T47D (cell line): ENCODE results near the gene TNXB.
A peak's percentile ranks its signal among the peaks of the same experiment; 100 is the strongest.

ENCODE experiments used
- DNase-seq, 2 experiments: peaks; one replicate each; pipeline versions ENCODE4 v3.0.0 to v3.0.0-alpha.2; 2011 to 2012; ENCODE audit warnings: low read depth in 1 of 2, low spot score in 1 of 2
- JUND ChIP-seq: IDR thresholded peaks from 2 replicates; pipeline ENCODE4 v1.6.1; 2012; ENCODE audit warnings: low read depth
- in situ Hi-C: cut with HindIII; loops from 2 replicates; pipeline ENCODE4 v1.10.0; 2016; ENCODE audit warnings: low sequenced_read_pairs, low pct_unique_long_range_greater_than_20kb

TNXB gene

GRCh38 chr6:32096394-32097258, 12.5 kb downstream of the TNXB start:
- DNase-seq, result no peak
- in situ Hi-C loops, result no loop called here
- no peak for TF ChIP-seq JUND

GRCh38 chr6:32096087-32096393, 13.1 kb downstream of the TNXB start:
- no peak for DNase-seq
- TF ChIP-seq JUND, result no peak
- in situ Hi-C loops, result no loop called here

GRCh38 chr6:32095338-32096086, 13.6 kb downstream of the TNXB start:
- TF ChIP-seq JUND, result no peak
- DNase-seq, result no peak
- in situ Hi-C loops, result no loop called here

GRCh38 chr6:32092760-32093497, 16.2 kb downstream of the TNXB start:
- in situ Hi-C loops, result no loop called here
- DNase-seq, result no peak
- no peak for TF ChIP-seq JUND

- TF ChIP-seq JUND, result no peak
- in situ Hi-C loops, result no loop called here
- no peak for DNase-seq
Measured at GRCh38 chr6:32089082-32089828, 19.9 kb downstream of the TNXB start.

- TF ChIP-seq JUND, result no peak
- DNase-seq, result no peak
- in situ Hi-C loops, result no loop called here
Measured at GRCh38 chr6:32088487-32089049, 20.6 kb downstream of the TNXB start.

GRCh38 chr6:32087574-32088486, 21.3 kb downstream of the TNXB start:
- in situ Hi-C loops, result no loop called here
- TF ChIP-seq JUND, result no peak
- peak; percentile 77 to 86 for DNase-seq

GRCh38 chr6:32086661-32087573, 22.2 kb downstream of the TNXB start:
- DNase-seq, result no peak
- in situ Hi-C loops, result no loop called here
- no peak for TF ChIP-seq JUND

GRCh38 chr6:32085759-32086459, 23.2 kb downstream of the TNXB start:
- no peak for TF ChIP-seq JUND
- in situ Hi-C loops, result no loop called here

GRCh38 chr6:32084780-32085179, 24.4 kb downstream of the TNXB start:
- no peak for TF ChIP-seq JUND
- no peak for DNase-seq
- in situ Hi-C loops, result no loop called here

More at GRCh38 chr6:32085759-32086459, 23.2 kb downstream of the TNXB start:
- DNase-seq, result peak; percentile 26 to 41
